ENCODE results near the gene ANKS1B.
A peak's percentile ranks its signal among the peaks of the same experiment; 100 is the strongest.

ANKS1B gene

DNA sequence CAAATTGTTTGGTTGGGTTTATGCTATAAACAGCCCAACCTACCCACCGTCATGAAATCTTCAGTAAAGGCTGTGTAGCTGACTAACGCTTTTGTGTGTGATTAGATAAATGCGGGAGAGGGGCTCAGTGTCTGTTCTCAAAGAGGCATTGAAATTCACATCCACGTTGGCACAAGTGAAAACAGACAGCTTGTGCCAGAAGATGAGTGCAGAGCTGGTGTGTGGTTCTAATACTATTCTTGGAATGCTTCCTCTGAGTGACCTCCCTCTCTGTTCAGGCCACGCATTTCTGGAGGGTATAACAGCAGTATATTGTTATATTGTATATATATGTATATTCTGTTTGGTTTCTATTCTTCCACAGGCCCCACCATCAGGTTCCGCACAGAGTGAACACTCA is 1075.9 kb downstream of the ANKS1B start:
- TF ChIP-seq, protein P1, sequence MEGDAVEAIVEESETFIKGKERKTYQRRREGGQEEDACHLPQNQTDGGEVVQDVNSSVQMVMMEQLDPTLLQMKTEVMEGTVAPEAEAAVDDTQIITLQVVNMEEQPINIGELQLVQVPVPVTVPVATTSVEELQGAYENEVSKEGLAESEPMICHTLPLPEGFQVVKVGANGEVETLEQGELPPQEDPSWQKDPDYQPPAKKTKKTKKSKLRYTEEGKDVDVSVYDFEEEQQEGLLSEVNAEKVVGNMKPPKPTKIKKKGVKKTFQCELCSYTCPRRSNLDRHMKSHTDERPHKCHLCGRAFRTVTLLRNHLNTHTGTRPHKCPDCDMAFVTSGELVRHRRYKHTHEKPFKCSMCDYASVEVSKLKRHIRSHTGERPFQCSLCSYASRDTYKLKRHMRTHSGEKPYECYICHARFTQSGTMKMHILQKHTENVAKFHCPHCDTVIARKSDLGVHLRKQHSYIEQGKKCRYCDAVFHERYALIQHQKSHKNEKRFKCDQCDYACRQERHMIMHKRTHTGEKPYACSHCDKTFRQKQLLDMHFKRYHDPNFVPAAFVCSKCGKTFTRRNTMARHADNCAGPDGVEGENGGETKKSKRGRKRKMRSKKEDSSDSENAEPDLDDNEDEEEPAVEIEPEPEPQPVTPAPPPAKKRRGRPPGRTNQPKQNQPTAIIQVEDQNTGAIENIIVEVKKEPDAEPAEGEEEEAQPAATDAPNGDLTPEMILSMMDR (conservative IDR thresholded peaks at IDR 0.05; ENCODE audit: control insufficient read depth, insufficient read depth, low read depth, low read length), result no peak
- no peak overlapping the region for H3K4me3 ChIP-seq (ENCODE audit: control insufficient read depth, low read depth, low read length)
- DNase-seq (ENCODE audit: low read depth), result no peak

DNA sequence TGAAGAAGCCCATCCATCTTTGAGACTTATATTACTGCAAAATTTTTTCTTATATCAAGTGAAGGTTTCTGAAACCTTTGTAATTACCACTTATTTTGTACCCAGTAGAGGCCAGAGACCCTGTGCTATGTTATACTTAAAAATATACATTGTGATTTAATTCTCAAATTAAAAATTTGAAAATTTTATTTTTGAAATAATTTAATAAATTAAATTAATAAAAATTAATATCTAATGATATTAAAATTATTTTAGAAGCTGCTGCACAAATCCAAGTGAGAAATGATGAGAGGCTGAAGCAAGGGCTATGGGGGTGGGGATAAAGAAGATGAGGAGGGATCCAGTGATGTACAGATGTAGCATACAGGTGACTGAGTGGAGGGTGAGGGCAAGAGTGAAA is 1080.9 kb downstream of the ANKS1B start:
- no peak overlapping the region for H3K4me3 ChIP-seq (ENCODE audit: control insufficient read depth, low read depth, low read length)
- TF ChIP-seq, protein P1 (conservative IDR thresholded peaks at IDR 0.05; ENCODE audit: control insufficient read depth, insufficient read depth, low read depth, low read length), result no peak
- DNase-seq (ENCODE audit: low read depth), result no peak

DNA sequence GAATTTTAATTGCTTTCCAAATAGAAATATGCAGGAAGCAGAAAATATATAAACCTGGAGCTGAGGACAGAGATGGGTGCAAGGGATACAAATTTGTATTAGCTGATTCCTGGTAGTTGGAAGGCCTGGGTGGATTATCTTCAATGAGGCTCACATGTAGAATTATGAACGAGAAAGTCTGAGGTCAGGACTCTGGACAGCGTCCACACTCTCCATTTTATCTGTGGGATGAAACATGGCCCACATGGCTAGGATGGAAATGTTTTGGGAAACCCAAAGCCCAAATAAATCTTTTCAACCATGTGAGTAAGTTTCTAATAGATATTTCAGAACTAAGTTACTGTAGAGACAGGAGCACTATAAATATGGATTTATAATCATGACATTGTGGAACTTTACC is 1083.5 kb downstream of the ANKS1B start:
- TF ChIP-seq, protein P1 (conservative IDR thresholded peaks at IDR 0.05; ENCODE audit: control insufficient read depth, insufficient read depth, low read depth, low read length), result no peak
- H3K4me3 ChIP-seq (ENCODE audit: control insufficient read depth, low read depth, low read length), result no peak overlapping the region
- no peak for DNase-seq (ENCODE audit: low read depth)

DNA sequence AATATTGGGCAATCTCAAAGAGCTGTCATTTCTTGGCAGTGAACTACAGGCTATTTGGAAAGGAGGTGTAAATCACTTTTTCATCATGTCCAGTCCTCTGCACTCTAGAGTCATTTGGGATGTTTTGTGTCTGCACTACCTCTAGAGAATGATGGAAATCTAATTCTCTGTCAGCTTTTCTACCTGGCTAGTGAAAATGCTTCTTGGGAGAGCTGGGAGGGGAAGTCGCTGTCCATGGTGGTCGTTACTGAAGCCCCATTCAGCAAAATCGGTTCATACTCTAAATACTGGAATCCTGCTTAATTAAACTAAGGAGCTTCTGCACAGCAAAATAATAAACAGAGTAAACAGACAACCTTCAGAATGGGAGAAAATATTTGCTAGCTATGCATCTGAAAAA is 1087.8 kb downstream of the ANKS1B start:
- TF ChIP-seq, protein P1 (conservative IDR thresholded peaks at IDR 0.05; ENCODE audit: control insufficient read depth, insufficient read depth, low read depth, low read length), result no peak
- peak; percentile 9 for DNase-seq (ENCODE audit: low read depth)
- no peak overlapping the region for H3K4me3 ChIP-seq (ENCODE audit: control insufficient read depth, low read depth, low read length)

DNA sequence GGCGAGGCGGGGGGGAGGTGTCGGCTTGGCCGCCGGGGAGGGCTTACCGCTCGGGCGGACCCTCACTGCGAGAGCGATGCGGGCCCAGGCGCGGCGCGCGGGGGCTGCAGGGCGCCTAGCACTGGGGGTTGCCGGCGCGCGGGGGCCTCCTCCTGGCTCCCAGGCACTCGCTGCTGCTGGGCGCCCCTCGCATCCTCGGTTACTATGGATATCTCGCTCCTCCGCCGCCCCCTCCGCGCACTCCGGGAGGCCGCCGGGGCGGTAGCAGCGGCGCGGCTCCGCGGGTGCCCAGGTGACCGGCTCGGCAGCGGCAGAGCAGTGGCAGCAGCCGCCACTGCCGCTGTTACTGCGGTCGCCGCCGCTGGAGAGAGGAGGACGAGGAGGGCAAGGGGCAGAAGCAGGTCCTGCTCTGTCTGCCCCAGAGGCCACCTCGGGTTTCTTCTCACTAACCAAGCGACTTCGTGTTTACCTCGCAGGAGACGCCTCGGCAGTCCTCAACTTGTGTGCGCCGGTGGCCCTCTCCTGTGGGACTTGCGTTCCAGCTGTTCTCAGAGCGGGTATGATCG is 1089.6 kb downstream of the ANKS1B start:
- TF ChIP-seq, protein P1 (conservative IDR thresholded peaks at IDR 0.05; ENCODE audit: control insufficient read depth, insufficient read depth, low read depth, low read length), result no peak
- no peak for DNase-seq (ENCODE audit: low read depth)
- H3K4me3 ChIP-seq (ENCODE audit: control insufficient read depth, low read depth, low read length), result no peak overlapping the region

DNA sequence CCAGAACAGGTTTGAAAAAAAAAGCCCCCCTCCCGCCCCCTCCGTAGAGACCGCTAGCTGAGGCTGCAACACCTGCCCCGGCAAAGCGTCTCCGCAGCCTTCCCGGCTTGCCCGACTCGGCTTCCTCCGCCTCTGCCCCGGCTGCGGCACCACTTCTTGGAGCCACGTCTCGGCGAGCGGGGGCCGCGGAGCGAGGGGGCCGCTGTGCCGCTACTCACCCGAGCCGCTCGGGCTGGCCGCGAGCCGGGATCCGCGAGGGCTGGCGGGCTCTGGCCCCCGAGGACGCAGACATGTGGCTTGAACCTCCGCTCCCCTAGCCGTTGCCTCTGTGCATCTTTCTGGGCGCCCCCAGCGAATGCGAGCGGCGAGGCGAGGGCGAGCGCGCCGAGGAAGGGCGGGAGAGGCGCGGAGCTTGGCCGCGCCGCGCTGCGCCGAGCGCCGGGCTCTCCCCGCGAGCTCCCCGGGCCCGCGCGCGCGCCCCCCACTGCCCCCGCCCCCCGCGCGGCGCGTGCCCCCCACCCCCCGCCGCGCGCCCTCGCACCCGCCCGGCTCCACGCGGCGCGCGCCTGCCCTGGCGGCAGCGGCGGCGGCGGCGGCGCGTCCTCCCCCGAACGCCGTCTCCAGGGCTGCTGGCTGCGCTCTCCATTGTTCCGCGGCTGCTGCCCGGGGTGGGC is 1090.2 kb downstream of the ANKS1B start:
- no peak overlapping the region for H3K4me3 ChIP-seq (ENCODE audit: control insufficient read depth, low read depth, low read length)
- TF ChIP-seq, protein P1 (conservative IDR thresholded peaks at IDR 0.05; ENCODE audit: control insufficient read depth, insufficient read depth, low read depth, low read length), result no peak
- no peak for DNase-seq (ENCODE audit: low read depth)

All from fibroblast of mammary gland (primary cell).